Ovary (tissue), 10 donors: ENCODE results near the gene FAM8A1. TPM values are rescaled to one million over a fixed set of nuclear protein-coding genes. Genes with fewer than 3 reads are reported as not detected.

ENCODE experiments used
- DNase-seq, 5 donors: peaks; one replicate each; pipeline ENCODE4 v3.0.0-alpha.2; 2019 to 2020
- H3K27ac ChIP-seq, 2 donors: fragments of 200-600 bp; one replicate each; pipeline versions ENCODE4 v1.5.1 to v1.8.0; 2019 to 2022
- H3K27me3 ChIP-seq: fragments of 200-600 bp; one replicate; pipeline ENCODE4 v1.8.0; 2022
- H3K36me3 ChIP-seq: fragments of 200-600 bp; sonication (generic); one replicate; pipeline ENCODE4 v1.5.1; 2019
- H3K4me1 ChIP-seq: one replicate; pipeline ENCODE4 v1.8.1; 2013; ENCODE audit warnings: mild to moderate bottlenecking, moderate library complexity; ENCODE audit not compliant: insufficient read depth
- H3K4me3 ChIP-seq: fragments of 200-600 bp; sonication (generic); one replicate; pipeline ENCODE4 v1.5.1; 2017
- H3K9me3 ChIP-seq, 2 donors: fragments of 200-600 bp in 1 of 2; sonication (generic) in 1 of 2; one replicate each; pipeline versions ENCODE4 v1.5.1 to v1.8.1; 2013 to 2019; ENCODE audit warnings: mild to moderate bottlenecking in 1 of 2, moderate library complexity in 1 of 2
- CTCF ChIP-seq, 3 donors: fragments of 450-650 bp in 2 of 3; fragments of 200-600 bp in 1 of 3; IDR thresholded peaks; one replicate each; pipeline versions ENCODE4 v1.5.1 to v1.8.0; 2016 to 2022; ENCODE audit warnings: antibody characterized with exemption in 3 of 3, mild to moderate bottlenecking in 1 of 3
- EP300 ChIP-seq: sonication (generic); formaldehyde crosslinking; IDR thresholded peaks from one replicate; pipeline ENCODE4 v1.6.1; 2017; ENCODE audit warnings: antibody characterized with exemption
- POLR2A ChIP-seq: fragments of 450-650 bp; IDR thresholded peaks from one replicate; pipeline ENCODE4 v1.6.1; 2017; ENCODE audit warnings: antibody characterized with exemption, mild to moderate bottlenecking, moderate library complexity
- WGBS, 3 donors: extraction: QIAGEN DNeasy Blood & Tissue Kit in 1 of 3; methylation state at CpG; one replicate each; pipeline versions ENCODE4 v1.1.5 to v1.1.7; 2013 to 2017; 5-methylcytosine and 5-hydroxymethylcytosine counted together
- intact Hi-C, 4 donors: fragments of 100-400 bp; cut with DNase I; formaldehyde crosslinking; loops; one replicate each; pipeline versions ENCODE4 v1.11.0 to v1.15.1; 2022 to 2023
- long read RNA-seq, 3 donors: library from polyadenylated mRNA in 2 of 3; unstranded in 2 of 3; transcript quantifications; one replicate each; pipeline ENCODE4 v2.0.0 and lab custom pipeline, GENCODE V29; 2021 to 2026
- polyA plus RNA-seq, 2 donors: library from polyadenylated mRNA; stranded (reverse); fragments of 200-250 nt in 1 of 2; fragments of 350-450 nt in 1 of 2; fragmentation: Illumina TruSeq in 1 of 2; extraction: RNeasy Lipid Tissue Mini Kit (QIAGEN cat#74804) in 1 of 2; gene quantifications; one replicate each; pipeline ENCODE4 v1.2.3, GENCODE V29; 2013 to 2014
- total RNA-seq, 7 donors: library from RNA; depleted of rRNA in 2 of 7; stranded (reverse); fragments of >200 nt in 2 of 7; fragmentation: NEBNext Ultra II Directional in 3 of 7; extraction: Animal tissue kit (Norgen Biotek cat#: 25700) in 3 of 7; gene quantifications; one replicate each; pipeline versions ENCODE4 v1.1.0 to v1.2.4, GENCODE V29; 2016 to 2023
- donor health status: DM: no; HTN: no; CAD: no; lungs with moderate emphysema.
- donor health status: DM: no; HTN: no; CAD: no.
- donor health status: Bipolar disorder and iron deficiency.
- donor health status: DM: yes; HTN: yes; CAD: no.
- donor health status: DM: no; HTN: no; CAD: no.
- donor health status: DM: yes; HTN: yes; CAD: no.

Gene FAM8A1
- total RNA-seq (10 to 100 TPM; 26.4 to 39.7 (median 31.0) TPM), polyA plus RNA-seq (10 to 100 TPM; 25.4 to 31.2 TPM)
- long read RNA-seq, donor 1, full-length matches to known transcripts, result 4 of 6 reads
- long read RNA-seq, donor 1, partial matches to known transcripts, result 1 of 6 reads
- long read RNA-seq, donor 1, other reads (novel, unspliced or antisense), result 1 of 6 reads
- long read RNA-seq, donor 2, full-length matches to known transcripts, result 16 of 16 reads
- long read RNA-seq, donor 2, partial matches to known transcripts, result 0 of 16 reads
- long read RNA-seq, donor 2, other reads (novel, unspliced or antisense), result 0 of 16 reads
- long read RNA-seq, donor 3, full-length matches to known transcripts, result 108 of 115 reads
- long read RNA-seq, donor 3, partial matches to known transcripts, result 2 of 115 reads
- long read RNA-seq, donor 3, other reads (novel, unspliced or antisense), result 5 of 115 reads

- intact Hi-C loops, result loop anchor here in 3 of 4 donors (5.0 to 10.0 kb wide), 4 partner anchors 105 to 395 kb away; partner anchors contain the start of gene NUP153 (in 2 of the 3)
- no peaks in the 10 kb centered on the region for H3K27me3 ChIP-seq
- peak within 1 kb of the TSS; percentile 73 for H3K4me3 ChIP-seq
- H3K36me3 ChIP-seq, result no peaks in the 10 kb centered on the region
- 2 to 4% (median 2%) methylated on average over 35 to 42 of the region's 42 CpGs for WGBS, 3 donors
- peak within 1 kb of the TSS; percentile 96 to 98 for H3K27ac ChIP-seq
- peak; percentile 83 for TF ChIP-seq POLR2A
- no peak for TF ChIP-seq EP300
- TF ChIP-seq CTCF (IDR thresholded peaks at IDR 0.05), result peak; percentile 63 to 91 (median 84)
- peak; percentile 95 to 97 (median 96) for DNase-seq
- no peaks in the 10 kb centered on the region for H3K9me3 ChIP-seq
- H3K4me1 ChIP-seq, result peaks cover 4% of the 10 kb centered on the region
Observed at GRCh38 chr6:17599877-17600526, at the start of gene FAM8A1. TSS of gene FAM8A1 (plus strand) at chr6:17600302. CDS start at chr6:17600410, 108 bp downstream.

- TF ChIP-seq CTCF (IDR thresholded peaks at IDR 0.05), result no peak
- TF ChIP-seq EP300, result no peak
- no peak for TF ChIP-seq POLR2A
- intact Hi-C loops, result no loop called here
- Histone ChIP-seq H3K27ac (no peak overlapping the region), H3K4me1 (no peaks in the 10 kb centered on the region), H3K4me3 (no peak overlapping the region), H3K27me3 (no peaks in the 10 kb centered on the region), H3K9me3 (no peaks in the 10 kb centered on the region), H3K36me3 (no peaks in the 10 kb centered on the region)
- 89 to 92% (median 92%) methylated on average over 9 of the region's 9 CpGs for WGBS, 3 donors
- no peak for DNase-seq
Observed at GRCh38 chr6:17551383-17551958, 48.6 kb upstream of the FAM8A1 start.

- intact Hi-C loops, result no loop called here
Observed at GRCh38 chr6:17552861-17553260, 47.2 kb upstream of the FAM8A1 start.

More at GRCh38 chr6:17552861-17553260, 47.2 kb upstream of the FAM8A1 start:
- no peaks in the 10 kb centered on the region for H3K4me1 ChIP-seq
- TF ChIP-seq POLR2A (no peak), EP300 (no peak), CTCF (IDR thresholded peaks at IDR 0.05) (no peak)
- H3K36me3 ChIP-seq, result no peaks in the 10 kb centered on the region
- no peaks in the 10 kb centered on the region for H3K9me3 ChIP-seq
- DNase-seq, result no peak
- H3K27ac ChIP-seq, result no peak overlapping the region
- 75 to 80% (median 80%) methylated on average over 3 of the region's 3 CpGs for WGBS, 3 donors
- H3K27me3 ChIP-seq, result no peaks in the 10 kb centered on the region
- no peak overlapping the region for H3K4me3 ChIP-seq
